ENCODE data around the gene KIF6.

DNA sequence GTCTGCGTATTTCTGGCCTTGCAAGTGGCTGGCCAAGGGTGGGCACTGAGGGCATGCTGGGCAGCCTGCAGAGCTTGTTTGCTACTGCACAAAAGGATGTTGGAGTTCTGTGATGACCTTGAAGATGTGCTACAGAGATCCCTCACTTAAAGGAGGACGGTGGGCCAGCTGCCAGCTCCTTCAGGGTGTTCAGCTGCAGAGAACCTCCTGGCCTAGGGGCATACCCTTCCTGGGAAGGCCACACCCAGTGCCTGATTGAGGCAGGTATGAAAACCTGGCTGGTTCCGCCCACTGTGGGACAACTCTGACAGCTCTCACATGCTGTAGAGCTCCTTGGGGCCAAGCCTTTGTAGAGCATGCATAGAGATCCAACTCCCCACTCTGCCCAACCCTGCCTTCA lies 408.0 kb downstream of the KIF6 start:
- TF ChIP-seq, protein P1, sequence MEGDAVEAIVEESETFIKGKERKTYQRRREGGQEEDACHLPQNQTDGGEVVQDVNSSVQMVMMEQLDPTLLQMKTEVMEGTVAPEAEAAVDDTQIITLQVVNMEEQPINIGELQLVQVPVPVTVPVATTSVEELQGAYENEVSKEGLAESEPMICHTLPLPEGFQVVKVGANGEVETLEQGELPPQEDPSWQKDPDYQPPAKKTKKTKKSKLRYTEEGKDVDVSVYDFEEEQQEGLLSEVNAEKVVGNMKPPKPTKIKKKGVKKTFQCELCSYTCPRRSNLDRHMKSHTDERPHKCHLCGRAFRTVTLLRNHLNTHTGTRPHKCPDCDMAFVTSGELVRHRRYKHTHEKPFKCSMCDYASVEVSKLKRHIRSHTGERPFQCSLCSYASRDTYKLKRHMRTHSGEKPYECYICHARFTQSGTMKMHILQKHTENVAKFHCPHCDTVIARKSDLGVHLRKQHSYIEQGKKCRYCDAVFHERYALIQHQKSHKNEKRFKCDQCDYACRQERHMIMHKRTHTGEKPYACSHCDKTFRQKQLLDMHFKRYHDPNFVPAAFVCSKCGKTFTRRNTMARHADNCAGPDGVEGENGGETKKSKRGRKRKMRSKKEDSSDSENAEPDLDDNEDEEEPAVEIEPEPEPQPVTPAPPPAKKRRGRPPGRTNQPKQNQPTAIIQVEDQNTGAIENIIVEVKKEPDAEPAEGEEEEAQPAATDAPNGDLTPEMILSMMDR (IDR thresholded peaks at IDR 0.05), result no peak
- no peak for TF ChIP-seq POLR2A (IDR thresholded peaks at IDR 0.05)

All from uterus (tissue), 2 donors.